Camera-type eye (tissue), 1 donor: ENCODE measurements around the gene BEST4. TPM values are rescaled to one million over a fixed set of nuclear protein-coding genes. Genes with fewer than 3 reads are reported as not detected.

Source experiments
- total RNA-seq: library from RNA; depleted of rRNA; stranded (reverse); fragments of >200 nt; gene quantifications from one replicate; pipeline ENCODE4 v1.2.3, GENCODE V29; 2014

Gene BEST4
- total RNA-seq: not detected

DNA sequence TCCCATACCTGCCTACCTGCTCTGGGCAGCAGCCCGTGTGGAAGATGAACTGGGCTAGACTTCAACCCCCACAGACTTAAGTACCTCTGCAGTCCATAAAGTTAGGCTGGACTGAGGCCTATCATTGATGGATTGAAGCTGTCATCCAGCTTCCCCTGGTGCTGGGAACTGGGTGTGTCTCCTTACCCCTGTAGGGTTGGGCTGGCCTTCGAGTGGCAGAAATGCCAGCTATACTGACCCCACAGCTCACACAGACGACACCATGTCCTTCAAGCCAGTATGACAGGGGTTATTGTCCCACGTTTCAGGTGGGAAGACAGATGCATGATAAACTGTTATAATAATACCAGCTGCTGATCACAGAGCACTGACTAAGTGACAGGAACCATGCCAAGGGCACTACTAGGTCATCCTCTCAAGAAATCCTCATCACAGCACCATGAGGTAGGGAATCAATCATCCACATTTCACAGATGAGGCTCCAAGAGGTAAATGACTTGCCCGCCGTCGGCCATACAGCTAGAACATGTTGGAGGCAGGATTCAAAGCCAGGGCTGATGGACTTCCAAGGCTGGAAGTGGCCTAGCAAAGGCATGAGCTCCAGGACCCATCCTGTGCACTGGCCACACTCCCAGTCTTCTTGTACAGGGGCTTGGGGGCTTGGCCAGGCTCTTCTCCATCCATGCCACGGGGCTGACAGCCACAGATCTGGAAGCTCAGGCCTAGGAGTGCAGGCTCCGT is at the start of gene BEST4:
Gene BEST4 (minus strand): TSS at position 51 of the 741 bp plus-strand sequence. CDS start 465 bp downstream, outside the sequence.

DNA sequence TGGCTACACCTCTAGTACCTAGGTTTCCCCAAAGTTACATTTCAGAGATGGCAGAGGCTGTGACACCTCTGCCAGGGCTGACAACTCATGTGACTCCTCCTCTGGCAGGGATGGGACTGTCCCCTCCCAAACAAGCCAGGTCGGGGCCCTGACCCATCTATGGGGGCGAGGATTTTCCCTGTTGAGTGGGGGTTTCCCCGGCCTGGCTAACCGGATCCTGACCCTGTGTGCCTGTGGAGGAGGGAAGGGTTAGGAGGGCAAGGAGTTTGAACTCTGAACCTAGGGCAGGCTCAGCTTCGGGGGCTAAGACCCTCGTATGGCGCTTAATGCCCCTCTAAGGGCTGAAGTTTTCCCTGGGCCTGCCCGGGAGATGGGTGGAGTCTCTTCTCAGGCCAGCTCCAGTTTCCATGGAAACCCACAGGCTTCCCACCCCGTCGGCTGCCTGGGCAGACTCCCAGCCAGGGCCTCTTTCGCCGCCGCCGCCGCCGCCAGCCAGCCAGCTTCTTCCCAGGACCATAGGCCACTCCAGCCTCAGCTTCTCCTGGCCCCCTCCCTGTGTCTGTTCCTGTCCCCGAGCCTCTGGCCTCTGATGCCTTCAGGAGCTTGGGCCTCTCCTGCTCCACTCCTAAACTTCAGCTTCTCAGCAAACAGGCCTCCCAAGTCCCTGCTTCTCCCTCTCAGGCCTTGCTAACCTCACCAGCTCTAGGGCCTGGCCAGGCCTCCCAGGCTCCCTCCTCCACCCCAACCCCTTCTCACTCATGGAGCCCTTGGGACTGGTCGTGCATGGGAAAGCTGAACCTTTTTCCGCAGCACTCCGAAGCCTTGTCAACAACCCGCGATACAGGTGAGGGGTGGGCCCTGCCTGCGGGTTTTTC is 20.3 kb upstream of the BEST4 start, which contains the start of gene BTBD19:
Gene BTBD19 (plus strand): TSS at position 461 of the 875 bp plus-strand sequence. CDS start 298 bp downstream, at position 759.

DNA sequence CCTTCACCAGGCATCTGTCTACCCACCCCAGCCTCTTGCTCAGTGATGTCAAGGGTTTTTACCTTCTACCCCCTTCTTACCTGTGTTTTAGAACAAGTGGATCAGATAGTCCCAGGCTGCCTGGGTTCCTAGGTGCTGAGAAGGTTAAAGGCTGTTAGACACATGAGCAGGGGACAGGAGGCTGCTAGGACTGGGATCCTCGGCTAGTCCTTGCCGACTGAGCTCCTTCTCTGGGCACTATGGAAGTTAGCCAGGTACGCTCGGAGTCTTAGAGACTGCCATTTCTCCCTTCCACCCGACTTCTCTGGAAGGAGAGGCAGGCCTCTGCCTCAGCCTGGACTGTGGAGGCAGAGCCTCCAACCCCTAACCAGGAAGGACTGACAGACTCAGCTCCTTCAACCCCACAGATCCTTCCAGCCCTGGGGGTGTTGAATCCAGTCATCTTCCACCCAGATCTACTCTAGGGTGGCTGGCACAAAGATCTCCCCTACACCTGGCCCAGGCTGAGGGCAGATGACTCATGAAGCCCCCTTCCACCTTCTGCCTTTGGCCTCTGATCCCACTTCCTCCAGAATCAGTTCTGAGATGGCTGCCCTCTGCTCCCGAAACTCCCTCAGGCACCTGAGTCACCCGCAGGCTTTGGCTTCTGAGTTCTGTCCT is 18.9 kb upstream of the BEST4 start, which contains the start of gene DYNLT4:
Gene DYNLT4 (minus strand): TSS at position 648 of the 660 bp plus-strand sequence. CDS start 683 bp downstream, outside the sequence.

DNA sequence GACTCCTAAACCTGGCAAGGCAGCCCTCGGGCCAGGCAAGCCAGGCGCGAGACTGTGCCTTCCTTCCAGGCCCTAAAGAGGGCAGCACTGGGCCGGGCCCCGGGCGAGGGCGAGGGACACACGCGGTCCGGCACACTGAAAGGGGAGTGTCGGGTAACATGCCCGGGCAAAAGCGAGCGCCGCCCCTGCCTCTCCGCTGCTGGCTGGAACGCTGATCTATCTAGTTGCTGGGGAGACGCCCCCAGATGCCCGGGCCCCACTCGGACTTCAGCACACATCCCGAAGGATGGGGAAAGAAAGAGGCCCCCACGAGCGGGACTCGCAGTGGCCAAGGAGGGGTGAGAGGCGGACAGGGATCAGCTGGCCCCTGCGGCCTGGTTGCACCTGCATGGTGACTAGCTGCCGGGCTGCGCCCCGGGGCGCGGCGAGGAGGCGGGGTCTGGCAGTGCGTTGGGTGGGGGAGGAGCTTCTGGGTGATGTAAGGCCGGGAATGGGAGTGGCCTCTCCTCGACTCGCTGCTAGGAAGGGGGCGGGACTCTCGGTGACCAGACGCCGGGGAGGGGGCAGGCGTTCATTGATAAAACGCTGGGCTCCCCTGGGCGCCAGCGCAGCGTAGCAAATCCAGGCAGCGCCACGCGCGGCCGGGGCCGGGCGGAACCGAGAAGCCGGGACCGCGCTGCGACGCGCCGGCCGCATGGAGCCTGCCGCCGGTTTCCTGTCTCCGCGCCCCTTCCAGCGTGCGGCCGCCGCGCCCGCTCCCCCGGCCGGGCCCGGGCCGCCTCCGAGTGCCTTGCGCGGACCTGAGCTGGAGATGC is 12.0 kb upstream of the BEST4 start, which contains the start of gene PLK3:
Gene PLK3 (plus strand): TSS at position 608 of the 815 bp plus-strand sequence. CDS start 87 bp downstream, at position 695.

DNA sequence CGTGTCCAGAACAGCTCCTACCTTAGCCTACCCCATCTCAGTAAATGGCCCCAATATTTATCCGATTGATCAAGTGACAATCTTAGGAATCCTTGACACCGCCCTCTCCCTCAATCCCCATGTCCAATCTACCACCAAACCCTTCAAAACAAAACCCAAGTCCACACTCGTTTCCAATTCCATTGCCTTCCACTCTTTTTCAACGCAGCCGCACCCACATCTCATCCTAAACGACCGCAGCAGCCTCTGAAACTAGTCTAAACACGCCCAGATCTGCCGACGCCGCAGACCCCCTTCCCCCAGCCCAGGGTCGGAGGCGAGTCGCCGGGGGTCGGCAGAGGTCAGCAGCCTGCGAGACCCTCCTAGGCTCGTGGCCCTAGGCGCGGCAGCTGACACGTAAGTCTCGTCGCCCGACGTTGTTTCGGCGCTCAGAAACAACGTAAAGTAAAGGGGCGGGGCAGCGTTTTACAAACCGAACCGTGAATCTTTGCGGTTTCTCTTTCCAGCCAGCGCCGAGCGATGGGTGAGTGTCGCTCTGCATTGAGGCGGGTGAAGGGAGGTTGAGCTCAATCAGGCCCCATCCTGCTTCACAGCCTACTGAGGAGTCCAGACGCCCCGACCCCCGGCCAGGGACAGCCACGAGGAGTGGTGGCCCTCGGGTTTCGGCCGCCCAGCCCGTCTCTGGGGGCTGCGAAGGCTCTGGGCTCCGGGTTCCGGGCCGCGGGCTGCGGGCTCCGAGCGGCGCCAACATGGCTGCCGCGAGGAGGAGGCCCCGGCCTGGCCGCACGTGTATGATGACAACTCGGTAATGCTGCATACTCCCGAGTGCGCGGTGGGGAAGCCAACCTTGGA is 12.7 kb downstream of the BEST4 start, which contains the start of gene RPS8:
Gene RPS8 (plus strand): TSS at position 463 of the 852 bp plus-strand sequence. CDS start 57 bp downstream, at position 520.

GRCh38 chr1:44739307-44740178 is 48.4 kb downstream of the BEST4 start, which contains the start of gene KIF2C:
TSS of gene KIF2C (plus strand) at chr1:44739837. CDS start at chr1:44739933, 96 bp downstream.

Other genes with a start within 250 kb of the BEST4 start
- gene TMEM53, start 113.7 kb downstream of the BEST4 start, total RNA-seq: 9.2 TPM
- 6.7 TPM for gene ARMH1, start 113.5 kb downstream of the BEST4 start, total RNA-seq
- not detected for gene RNU5D-1, start 57.0 kb downstream of the BEST4 start, total RNA-seq
- gene KIF2C, start 48.3 kb downstream of the BEST4 start, total RNA-seq: 6.5 TPM
- 1,866 TPM for gene RPS8, start 12.6 kb downstream of the BEST4 start, total RNA-seq
- 8.0 TPM for gene PLK3, start 12.2 kb upstream of the BEST4 start, total RNA-seq
- not detected for gene DYNLT4, start 19.2 kb upstream of the BEST4 start, total RNA-seq
- gene BTBD19, start 20.4 kb upstream of the BEST4 start, total RNA-seq: 5.7 TPM
- 4.6 TPM for gene PTCH2, start 55.1 kb upstream of the BEST4 start, total RNA-seq
- 46.6 TPM for gene EIF2B3, start 198.4 kb upstream of the BEST4 start, total RNA-seq
- gene HECTD3, start 223.2 kb upstream of the BEST4 start, total RNA-seq: 28.5 TPM
- 56.0 TPM for gene UROD, start 224.1 kb upstream of the BEST4 start, total RNA-seq